HG02970 (cell line): ENCODE measurements around the gene CA7.
A peak's percentile ranks its signal among the peaks of the same experiment; 100 is the strongest.

Experiments used
- ATAC-seq: cut with Tn5 transposase; IDR thresholded peaks from one replicate; pipeline ENCODE4 v1.9.1; 2021; ENCODE audit warnings: mild to moderate bottlenecking, moderate library complexity, moderate number of reproducible peaks; ENCODE audit not compliant: unreplicated experiment, low FRiP score

The CA7 gene

GRCh38 chr16:66871840-66872239, 27.6 kb downstream of the CA7 start:
- ATAC-seq, result no peak

GRCh38 chr16:66872559-66872942, 28.3 kb downstream of the CA7 start:
- ATAC-seq, result no peak

- peak; percentile 75 for ATAC-seq
Observed at GRCh38 chr16:66872943-66873684, 28.9 kb downstream of the CA7 start.

DNA sequence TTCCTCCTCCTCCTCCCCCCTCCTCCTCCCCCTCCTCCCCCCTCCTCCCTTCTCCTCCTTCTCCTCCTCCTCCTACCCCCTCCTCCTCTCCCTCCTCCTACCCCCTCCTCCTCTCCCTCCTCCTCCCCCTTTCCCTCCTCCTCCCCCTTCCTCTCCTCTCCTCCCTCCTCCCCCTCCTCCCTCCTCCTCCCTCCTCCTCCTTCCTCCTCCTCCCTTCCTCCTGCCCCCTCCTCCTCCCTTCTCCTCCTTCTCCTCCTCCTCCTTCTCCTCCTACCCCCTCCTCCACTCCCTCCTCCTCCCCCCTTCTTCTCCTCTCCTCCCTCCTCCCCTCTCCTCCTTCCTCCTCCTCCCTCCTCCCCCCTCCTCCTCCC, 29.5 kb downstream of the CA7 start:
- ATAC-seq, result no peak

DNA sequence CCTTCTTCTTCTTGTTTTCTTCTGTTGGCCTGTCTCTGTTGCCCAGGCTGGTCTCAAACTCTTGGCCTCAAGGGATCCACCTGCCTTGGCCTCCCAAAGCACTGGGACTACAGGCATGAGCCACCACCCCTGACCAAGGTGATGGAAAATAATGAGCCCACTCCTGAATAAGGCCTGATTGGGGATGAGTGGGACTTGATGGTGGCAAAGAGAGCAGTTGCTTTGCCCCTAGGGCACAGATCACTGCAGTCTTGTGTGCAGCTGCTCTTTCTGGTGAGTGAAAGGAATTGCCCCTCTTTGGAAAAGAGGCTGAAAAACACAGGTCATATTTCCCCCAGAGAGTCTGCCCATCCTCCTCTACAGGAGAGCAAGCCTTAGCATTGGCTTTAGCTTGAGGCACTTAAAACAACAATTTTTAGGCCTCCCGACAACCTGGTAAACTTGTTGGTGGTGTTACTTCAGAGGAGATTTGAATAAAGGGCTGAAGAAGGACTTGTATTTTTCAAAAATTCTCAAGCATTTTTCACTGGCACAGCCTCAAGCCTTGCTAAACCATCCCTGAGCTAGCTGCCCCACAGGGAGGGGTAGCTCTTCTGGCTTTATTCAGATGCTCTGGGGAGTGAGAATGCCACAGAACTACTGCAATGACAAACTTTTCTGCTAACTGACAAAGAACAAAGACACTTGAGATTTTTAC, 30.0 kb downstream of the CA7 start:
- no peak for ATAC-seq

- no peak for ATAC-seq
Observed at GRCh38 chr16:66878067-66878466, 33.9 kb downstream of the CA7 start.

GRCh38 chr16:66880288-66881013, 36.2 kb downstream of the CA7 start, which contains the start of gene PDP2:
PDP2 (plus strand) TSS chr16:66880515; CDS start chr16:66884285, 3,770 bp downstream.
- ATAC-seq, result peak; percentile 94

DNA sequence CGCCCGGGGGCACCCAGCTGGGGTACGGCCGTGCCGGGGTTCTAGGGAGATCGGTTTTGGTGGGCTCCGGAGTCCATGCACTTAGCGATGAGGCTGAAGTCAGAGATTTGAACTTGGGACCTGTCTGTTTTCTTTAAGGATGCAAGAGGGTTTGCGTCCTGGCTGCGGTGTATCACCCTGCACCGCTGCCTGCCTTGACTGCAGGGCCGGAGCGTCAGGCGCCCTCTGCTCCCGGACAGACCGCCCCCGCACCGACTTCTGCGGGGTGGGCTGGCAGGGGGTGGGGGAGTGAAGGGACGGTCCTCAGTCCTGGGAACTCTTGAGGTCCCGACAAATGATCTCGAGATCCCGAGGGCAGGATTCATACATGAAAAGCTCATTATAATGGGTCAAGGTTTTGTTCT, 36.8 kb downstream of the CA7 start:
- ATAC-seq, result no peak

- ATAC-seq, result no peak
Observed at GRCh38 chr16:66881560-66881959, 37.3 kb downstream of the CA7 start.

GRCh38 chr16:66881964-66882508, 37.8 kb downstream of the CA7 start:
- no peak for ATAC-seq

GRCh38 chr16:66882702-66883101, 38.5 kb downstream of the CA7 start:
- ATAC-seq, result no peak

DNA sequence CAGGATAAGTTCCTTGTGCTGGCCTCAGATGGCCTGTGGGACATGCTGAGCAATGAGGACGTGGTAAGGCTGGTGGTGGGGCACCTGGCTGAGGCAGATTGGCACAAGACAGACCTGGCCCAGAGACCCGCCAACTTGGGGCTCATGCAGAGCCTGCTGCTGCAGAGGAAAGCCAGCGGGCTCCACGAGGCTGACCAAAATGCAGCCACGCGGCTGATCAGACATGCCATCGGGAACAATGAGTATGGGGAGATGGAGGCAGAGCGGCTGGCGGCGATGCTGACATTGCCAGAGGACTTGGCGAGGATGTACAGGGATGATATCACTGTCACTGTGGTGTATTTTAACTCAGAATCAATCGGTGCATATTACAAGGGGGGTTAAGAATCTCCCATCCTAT, 41.3 kb downstream of the CA7 start:
- no peak for ATAC-seq

DNA sequence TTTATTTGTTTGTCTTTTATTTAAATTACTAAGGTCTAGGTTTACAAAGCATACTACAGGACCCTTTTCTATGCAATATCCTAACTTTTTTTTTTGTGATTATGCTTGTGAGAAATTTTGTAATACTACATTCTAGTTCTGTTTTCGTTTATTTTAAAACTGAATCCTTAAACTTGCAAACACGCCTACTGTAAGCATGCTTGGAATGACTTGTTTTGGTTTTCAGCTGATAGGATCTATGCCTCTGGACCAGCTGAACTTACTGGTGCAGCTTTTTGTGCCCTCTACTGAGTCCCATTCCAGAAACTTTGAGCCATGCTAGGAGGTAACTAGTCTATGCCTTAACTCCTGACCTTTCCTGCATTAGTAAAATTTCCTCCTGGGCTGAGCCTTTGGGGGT, 42.1 kb downstream of the CA7 start:
- no peak for ATAC-seq

DNA sequence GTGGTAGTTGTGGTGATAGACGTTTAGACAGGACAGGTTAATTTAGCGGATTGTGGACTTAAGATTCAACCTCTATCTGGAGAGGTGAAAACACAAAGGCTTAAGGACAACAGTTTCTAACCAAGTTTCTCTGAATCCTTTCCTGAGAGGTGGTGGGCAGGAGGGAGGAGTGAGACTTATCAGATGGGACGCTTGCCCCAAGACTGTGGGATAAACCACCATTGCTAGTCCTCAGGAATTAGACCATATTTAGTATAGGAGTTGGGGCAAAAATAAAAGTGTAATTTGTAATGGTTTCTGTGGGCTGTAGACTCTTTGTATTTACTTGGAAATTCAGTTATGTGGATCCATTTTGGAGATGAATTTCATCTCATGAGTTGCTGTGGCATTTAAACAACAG, 42.7 kb downstream of the CA7 start:
- no peak for ATAC-seq

DNA sequence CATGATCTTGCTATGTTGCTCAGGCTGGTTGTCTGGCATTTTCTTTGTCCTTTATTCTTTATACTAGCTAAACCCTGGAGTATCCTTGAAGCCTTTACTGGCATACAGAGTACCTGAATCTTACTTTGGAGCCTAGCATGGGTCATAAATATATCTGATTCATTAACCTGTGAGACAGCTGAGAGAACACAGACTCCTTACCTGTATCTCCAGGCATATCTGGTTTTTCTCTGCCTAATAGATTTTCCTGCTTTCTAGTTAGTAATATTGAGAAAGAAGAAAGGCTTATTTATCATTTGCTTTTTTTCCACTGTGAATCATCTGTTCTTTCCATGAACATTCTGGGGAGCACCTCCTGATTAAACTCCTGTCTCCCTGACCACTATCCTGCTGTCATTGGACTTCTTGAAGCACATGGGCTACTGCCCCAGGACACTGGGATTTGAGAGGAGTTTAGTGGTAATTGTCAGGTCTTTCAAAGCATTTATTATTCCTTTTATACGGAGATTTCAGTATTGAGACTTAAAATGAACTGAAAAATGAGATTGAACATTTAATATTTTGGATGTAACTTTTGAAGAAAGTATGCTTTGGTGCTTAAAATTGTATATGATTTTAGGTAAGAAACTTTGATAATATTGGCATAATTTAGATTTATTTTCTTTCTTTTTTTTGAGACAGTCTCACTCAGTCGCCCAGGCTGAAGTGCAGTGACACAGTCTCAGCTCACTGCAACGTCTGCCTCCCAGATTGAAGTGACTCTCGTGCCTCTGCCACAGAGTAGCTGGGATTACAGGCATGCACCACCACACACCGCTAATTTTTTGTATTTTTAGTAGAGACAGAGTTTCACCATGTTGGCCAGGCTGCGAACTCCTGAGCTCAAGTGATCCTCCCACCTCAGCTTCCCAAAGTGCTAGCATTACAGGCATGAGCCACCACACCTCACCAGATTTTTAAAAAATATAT, 44.7 kb downstream of the CA7 start:
- ATAC-seq, result no peak

GRCh38 chr16:66889622-66890021, 45.4 kb downstream of the CA7 start:
- no peak for ATAC-seq

DNA sequence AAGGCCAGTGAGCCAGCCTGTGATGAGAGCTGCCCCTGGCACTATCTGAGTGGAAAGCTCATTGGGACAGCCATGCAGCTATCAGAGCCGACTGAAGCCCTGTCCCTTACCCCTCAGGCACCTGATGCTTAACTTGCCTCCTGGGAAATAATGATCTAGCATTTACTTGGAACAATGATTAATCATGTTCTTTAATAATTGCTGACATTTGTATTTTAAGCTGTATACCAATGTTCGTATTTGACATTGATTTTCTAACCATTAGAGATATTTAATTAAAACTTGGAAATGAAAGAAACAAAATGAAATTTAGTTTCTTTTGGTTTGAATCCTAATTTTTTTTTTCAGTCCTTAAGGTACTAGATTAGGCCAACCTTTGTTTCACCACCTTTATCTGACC, 46.6 kb downstream of the CA7 start:
- ATAC-seq, result no peak

DNA sequence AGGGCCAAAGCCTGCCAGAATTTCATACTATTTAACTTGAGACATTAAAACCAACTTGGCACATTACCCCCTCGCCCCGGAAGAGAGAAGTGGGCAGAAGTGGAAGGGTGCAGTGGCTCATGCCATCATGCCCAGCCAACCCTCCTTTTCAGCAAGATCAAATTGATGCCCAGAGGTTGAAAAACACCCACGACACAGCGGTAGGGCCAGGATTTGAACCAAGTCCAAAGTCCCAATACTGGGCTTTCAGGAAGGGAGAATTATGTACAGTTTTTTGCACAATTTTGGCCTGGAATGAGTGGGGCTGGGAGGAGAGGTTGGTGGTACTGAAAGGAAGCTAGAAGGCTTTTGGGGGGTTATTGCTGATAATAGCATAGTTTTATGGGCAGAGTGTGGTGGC, 47.1 kb downstream of the CA7 start:
- no peak for ATAC-seq

DNA sequence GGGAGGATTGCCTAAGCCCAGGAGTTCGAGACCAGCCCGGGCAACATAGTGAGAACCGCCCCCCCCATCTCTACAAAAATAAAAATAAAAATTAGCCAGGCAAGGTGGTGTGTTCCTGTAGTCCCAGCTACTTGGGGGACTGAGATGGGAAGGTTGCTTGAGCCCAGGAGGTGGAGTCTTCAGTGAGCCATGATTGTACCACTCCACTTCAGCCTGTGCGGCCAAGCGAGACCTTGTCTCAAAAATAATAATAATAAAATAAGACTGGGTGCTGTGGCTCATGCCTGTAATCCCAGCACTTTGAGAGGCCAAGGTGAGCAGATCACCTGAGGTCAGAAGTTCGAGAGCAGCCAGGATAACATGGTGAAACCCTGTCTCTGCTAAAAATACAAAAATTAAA, 47.6 kb downstream of the CA7 start:
- ATAC-seq, result no peak

GRCh38 chr16:66894055-66894454, 49.8 kb downstream of the CA7 start:
- ATAC-seq, result no peak
